ENCODE measurements around the gene ANKRD40CL. TPM values are rescaled to one million over a fixed set of nuclear protein-coding genes. Genes with fewer than 3 reads are reported as not detected.

Gene ANKRD40CL
- total and polyA plus RNA-seq, 9 of the 15 experiments (the other 6 are each of a cell fraction or from before 2014, with no cell fraction given), result not detected

DNA sequence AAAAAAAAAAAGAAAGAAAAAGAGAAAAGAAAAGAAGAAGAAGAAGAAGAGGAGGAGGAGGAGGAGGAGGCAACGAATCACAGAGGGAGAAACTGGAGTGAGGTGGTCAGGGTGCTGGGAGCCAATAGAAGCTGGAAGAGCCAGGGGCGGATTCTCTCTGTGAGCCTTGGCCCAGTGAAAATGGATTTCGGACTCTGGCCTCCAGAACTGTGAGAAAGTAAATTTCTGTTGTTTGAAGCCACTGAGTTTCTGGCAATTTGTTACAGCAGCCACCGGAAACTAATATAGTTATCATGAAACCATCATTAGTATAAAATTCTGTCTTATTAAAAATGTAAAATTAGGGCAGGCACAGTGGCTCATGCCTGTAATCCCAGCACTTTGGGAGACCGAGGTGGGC is 40.4 kb upstream of the ANKRD40CL start (continued):
- TF ChIP-seq, protein P1, sequence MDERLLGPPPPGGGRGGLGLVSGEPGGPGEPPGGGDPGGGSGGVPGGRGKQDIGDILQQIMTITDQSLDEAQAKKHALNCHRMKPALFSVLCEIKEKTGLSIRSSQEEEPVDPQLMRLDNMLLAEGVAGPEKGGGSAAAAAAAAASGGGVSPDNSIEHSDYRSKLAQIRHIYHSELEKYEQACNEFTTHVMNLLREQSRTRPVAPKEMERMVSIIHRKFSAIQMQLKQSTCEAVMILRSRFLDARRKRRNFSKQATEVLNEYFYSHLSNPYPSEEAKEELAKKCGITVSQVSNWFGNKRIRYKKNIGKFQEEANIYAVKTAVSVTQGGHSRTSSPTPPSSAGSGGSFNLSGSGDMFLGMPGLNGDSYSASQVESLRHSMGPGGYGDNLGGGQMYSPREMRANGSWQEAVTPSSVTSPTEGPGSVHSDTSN (CRISPR knock-in tag; IDR thresholded peaks at IDR 0.05; ENCODE audit: low read depth), result no peak
- TF ChIP-seq, protein P1 (tag; conservative IDR thresholded peaks at IDR 0.05; ENCODE audit: low read depth), result no peak
- TF ChIP-seq, protein P2, sequence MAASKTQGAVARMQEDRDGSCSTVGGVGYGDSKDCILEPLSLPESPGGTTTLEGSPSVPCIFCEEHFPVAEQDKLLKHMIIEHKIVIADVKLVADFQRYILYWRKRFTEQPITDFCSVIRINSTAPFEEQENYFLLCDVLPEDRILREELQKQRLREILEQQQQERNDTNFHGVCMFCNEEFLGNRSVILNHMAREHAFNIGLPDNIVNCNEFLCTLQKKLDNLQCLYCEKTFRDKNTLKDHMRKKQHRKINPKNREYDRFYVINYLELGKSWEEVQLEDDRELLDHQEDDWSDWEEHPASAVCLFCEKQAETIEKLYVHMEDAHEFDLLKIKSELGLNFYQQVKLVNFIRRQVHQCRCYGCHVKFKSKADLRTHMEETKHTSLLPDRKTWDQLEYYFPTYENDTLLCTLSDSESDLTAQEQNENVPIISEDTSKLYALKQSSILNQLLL (CRISPR knock-in tag; IDR thresholded peaks at IDR 0.05; ENCODE audit: borderline replicate concordance), result no peak
- TF ChIP-seq ZFPM2 (CRISPR knock-in tag; IDR thresholded peaks at IDR 0.05) (no peak), ZBED1 (IDR thresholded peaks at IDR 0.05) (no peak)

DNA sequence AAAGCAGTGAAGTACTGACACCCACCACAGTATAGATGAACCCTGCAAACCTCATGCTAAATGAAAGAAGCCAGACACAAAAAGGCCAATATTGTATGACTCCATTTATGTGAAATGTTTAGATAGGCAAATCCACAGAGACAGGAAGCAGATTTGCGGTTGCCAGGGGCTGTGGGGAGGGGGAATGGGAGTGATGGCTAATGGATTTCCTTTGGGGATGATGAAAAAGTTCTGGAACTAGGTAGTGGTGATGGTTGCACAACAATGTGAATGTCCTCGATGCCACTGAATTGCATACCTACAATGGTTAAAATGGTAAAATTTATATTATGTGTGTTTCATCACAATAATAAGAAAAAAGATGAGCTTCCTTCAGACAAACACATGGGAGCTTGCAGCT is 39.7 kb upstream of the ANKRD40CL start:
- Histone ChIP-seq H3K27ac (ENCODE audit: extremely low read depth, low read depth, low read length) (no peak overlapping the region), H4K20me1 (replicated peaks; ENCODE audit: control insufficient read depth, insufficient read depth, low read length) (no peaks in the 10 kb centered on the region), H3K9me1 (ENCODE audit: control insufficient read depth, insufficient read depth, low read length) (no peaks in the 10 kb centered on the region), H3K79me2 (ENCODE audit: control insufficient read depth, insufficient read depth, low read length) (no peaks in the 10 kb centered on the region), H3K9ac (ENCODE audit: insufficient read depth in 1 of 2, low read depth in 2 of 2, low read length in 2 of 2) (no peak overlapping the region), H3K4me1 (replicated peaks in 1 of 2; ENCODE audit: control insufficient read depth in 2 of 2, insufficient read depth in 2 of 2, low read length in 2 of 2) (peaks cover 0 to 3% of the 10 kb centered on the region in 2 experiments; a peak in 1 of 5 replicates), H3K27me3 (ENCODE audit: control insufficient read depth in 2 of 2, insufficient read depth in 2 of 2, low read length in 2 of 2) (peaks cover 3 to 7% of the 10 kb centered on the region in 2 experiments; a peak in 3 of 5 replicates), H3K4me3 (no peak overlapping the region), H3K36me3 (ENCODE audit: control insufficient read depth, insufficient read depth, low read length) (no peaks in the 10 kb centered on the region), H3K9me3 (replicated peaks; ENCODE audit: control insufficient read depth, insufficient read depth, low read depth, low read length) (no peaks in the 10 kb centered on the region), H2AFZ (ENCODE audit: low read depth, low read length) (no peak overlapping the region), H3K4me2 (ENCODE audit: insufficient read depth, low read length) (no peak overlapping the region)
- POLR2A ChIA-PET, result no interaction called here
- 30% methylated on average over 2 of the region's 2 CpGs for WGBS (ENCODE audit: insufficient coverage, low coverage, missing lambda C conversion rate)
- in situ Hi-C loops (cut with MboI), result no loop called here
- no peak for FAIRE-seq
- intact Hi-C loops (cut with micrococcal nuclease), result no loop called here
- CTCF ChIA-PET (ENCODE audit: low intra/inter-chr PET ratio), result no interaction called here
- ATAC-seq, result no peak
- no peak for DNase-seq (ENCODE audit: extremely low read depth in 1 of 4, low spot score in 3 of 4)
- no TSS peak for BruUV-seq (replicated peaks)
- no peak for TF ChIP-seq PHB2 (IDR thresholded peaks at IDR 0.05; ENCODE audit: low read depth)
- TF ChIP-seq NR2C2 (CRISPR knock-in tag; IDR thresholded peaks at IDR 0.05), result no peak
- TF ChIP-seq NR2C2 (tag; IDR thresholded peaks at IDR 0.05), result no peak
- no peak for TF ChIP-seq SRSF9 (IDR thresholded peaks at IDR 0.05; ENCODE audit: borderline replicate concordance, low read depth, low read length)
- TF ChIP-seq, protein P3, sequence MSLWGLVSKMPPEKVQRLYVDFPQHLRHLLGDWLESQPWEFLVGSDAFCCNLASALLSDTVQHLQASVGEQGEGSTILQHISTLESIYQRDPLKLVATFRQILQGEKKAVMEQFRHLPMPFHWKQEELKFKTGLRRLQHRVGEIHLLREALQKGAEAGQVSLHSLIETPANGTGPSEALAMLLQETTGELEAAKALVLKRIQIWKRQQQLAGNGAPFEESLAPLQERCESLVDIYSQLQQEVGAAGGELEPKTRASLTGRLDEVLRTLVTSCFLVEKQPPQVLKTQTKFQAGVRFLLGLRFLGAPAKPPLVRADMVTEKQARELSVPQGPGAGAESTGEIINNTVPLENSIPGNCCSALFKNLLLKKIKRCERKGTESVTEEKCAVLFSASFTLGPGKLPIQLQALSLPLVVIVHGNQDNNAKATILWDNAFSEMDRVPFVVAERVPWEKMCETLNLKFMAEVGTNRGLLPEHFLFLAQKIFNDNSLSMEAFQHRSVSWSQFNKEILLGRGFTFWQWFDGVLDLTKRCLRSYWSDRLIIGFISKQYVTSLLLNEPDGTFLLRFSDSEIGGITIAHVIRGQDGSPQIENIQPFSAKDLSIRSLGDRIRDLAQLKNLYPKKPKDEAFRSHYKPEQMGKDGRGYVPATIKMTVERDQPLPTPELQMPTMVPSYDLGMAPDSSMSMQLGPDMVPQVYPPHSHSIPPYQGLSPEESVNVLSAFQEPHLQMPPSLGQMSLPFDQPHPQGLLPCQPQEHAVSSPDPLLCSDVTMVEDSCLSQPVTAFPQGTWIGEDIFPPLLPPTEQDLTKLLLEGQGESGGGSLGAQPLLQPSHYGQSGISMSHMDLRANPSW (CRISPR knock-in tag; IDR thresholded peaks at IDR 0.05), result no peak
- TF ChIP-seq TEAD4 (IDR thresholded peaks at IDR 0.05; ENCODE audit: low read length), result no peak
- no peak for TF ChIP-seq TEAD4 (CRISPR knock-in tag; IDR thresholded peaks at IDR 0.05; ENCODE audit: borderline replicate concordance)
- TF ChIP-seq, protein P4, sequence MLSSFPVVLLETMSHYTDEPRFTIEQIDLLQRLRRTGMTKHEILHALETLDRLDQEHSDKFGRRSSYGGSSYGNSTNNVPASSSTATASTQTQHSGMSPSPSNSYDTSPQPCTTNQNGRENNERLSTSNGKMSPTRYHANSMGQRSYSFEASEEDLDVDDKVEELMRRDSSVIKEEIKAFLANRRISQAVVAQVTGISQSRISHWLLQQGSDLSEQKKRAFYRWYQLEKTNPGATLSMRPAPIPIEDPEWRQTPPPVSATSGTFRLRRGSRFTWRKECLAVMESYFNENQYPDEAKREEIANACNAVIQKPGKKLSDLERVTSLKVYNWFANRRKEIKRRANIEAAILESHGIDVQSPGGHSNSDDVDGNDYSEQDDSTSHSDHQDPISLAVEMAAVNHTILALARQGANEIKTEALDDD (IDR thresholded peaks at IDR 0.05), result no peak

Data from K562 (cell line).